C4-2B (cell line): Measurements from ENCODE around the gene MEGF8.

ENCODE experiments used
- H3K27ac ChIP-seq: fragments of 450-650 bp; 2 replicates; pipeline ENCODE4 v1.5.1; 2017
- CTCF ChIP-seq: fragments of 450-650 bp; conservative IDR thresholded peaks from 2 replicates; pipeline ENCODE4 v1.5.1; 2017; ENCODE audit warnings: mild to moderate bottlenecking
- ZFX ChIP-seq: fragments of 450-650 bp; IDR thresholded peaks from 2 replicates; pipeline ENCODE4 v1.6.1; 2017

MEGF8 gene

DNA sequence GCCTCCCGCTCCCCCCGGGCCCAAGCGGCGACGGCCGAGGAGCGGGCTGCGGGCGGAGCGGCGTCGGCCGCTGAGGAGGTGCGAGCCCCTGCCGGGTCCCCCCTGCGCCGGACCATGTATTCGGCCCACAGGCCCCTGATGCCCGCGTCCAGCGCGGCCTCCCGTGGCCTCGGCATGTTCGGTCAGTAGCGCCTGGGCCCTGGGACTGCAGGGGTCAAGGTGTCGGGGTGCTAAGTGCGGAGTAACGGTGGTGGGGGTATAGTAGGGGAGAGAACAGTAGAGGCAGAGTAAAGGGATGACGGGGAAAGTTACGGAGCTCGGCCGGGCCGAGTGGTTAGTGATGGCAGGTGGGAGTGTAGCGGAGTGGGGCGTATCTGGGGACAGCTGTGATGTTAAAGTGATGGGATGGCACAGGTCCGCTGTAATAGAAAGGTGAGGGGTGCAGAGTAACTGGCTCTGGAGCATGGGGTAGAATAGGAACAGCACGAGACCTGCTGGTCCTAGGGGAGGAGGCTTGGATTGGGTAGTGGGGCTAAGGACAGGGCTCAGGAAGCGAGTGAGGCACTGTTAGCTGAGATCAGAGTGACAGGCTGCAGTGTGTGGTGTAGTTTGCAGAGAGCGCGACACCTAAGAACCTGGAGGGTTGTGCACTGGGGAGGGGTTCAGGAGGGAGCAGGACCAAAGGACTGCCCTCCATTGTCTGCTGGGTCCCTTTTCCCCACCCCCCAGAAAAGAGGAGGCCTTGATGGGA lies 40.7 kb upstream of the MEGF8 start:
- TF ChIP-seq CTCF (no peak), ZFX (no peak)
- H3K27ac ChIP-seq = peak overlapping the region; percentile 73

- no peak overlapping the region; the same call in 1 of the 2 replicates for H3K27ac ChIP-seq
- TF ChIP-seq ZFX = no peak
- TF ChIP-seq CTCF = no peak
Measured at GRCh38 chr19:42285541-42285941, 39.9 kb upstream of the MEGF8 start.

DNA sequence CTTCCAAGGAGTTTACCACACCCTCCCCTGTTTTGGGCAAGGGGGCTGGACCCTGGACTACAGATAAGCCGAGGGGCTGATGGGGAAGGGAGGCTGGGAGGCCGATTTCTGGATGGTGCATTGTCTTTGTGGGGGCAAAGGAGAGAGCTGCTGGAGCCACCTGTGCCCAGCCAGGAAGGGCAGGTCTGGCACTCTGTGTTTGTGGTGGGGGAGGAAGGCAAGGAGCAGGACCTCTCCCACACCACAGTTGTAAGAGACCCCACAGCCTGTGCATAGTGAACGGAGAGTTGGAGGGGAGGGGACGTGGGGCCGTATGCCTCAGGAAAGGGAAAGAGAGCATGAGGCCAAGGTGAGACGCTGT lies 39.5 kb upstream of the MEGF8 start:
- no peak for TF ChIP-seq CTCF
- no peak for TF ChIP-seq ZFX
- H3K27ac ChIP-seq = no peak overlapping the region; the same call in 1 of the 2 replicates

GRCh38 chr19:42286349-42287016 lies 39.0 kb upstream of the MEGF8 start:
- H3K27ac ChIP-seq = no peak overlapping the region; the same call in 1 of the 2 replicates
- TF ChIP-seq ZFX = no peak
- TF ChIP-seq CTCF = no peak

DNA sequence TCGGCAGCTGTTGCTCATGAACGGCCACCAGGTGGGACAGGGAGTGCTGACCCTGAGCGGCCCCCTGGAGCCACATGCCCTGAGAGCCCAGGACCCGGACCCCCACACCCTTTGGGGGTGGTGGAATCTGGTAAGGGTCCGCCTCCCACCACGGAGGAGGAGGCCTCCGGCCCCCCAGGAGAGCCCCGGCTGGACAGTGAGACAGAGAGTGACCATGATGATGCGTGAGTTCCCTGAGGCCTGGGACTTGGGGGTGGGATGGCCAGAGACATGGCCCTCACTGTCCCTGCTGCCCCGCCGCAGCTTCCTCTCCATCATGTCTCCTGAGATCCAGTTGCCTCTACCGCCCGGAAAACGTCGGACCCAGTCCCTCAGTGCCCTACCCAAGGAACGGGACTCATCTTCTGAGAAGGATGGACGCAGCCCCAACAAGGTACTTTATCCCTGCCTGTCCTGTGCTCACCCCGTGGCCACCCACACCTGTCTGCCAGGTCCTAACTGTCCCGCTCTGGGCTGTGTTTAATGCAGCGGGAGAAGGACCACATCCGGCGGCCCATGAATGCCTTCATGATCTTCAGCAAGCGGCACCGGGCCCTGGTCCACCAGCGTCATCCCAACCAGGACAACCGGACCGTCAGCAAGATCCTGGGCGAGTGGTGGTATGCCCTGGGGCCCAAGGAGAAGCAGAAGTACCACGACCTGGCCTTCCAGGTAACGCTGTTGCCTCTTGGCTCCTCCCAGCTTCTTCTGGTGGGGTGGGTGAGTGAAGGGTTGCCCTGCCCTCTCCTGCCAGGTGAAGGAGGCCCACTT lies 38.2 kb upstream of the MEGF8 start:
- no peak for TF ChIP-seq ZFX
- no peak for TF ChIP-seq CTCF
- H3K27ac ChIP-seq = no peak overlapping the region

DNA sequence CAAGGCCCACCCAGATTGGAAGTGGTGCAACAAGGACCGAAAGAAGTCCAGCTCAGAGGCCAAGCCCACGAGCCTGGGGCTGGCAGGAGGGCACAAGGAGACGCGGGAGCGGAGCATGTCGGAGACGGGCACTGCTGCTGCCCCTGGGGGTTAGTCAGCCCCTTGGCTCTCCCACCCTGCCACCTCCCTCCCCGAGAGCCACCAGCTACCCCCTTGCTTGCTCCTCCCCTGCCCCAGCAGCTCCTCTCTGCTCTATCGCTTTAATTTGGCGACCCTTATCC lies 37.7 kb upstream of the MEGF8 start:
- no peak for TF ChIP-seq ZFX
- no peak for TF ChIP-seq CTCF
- H3K27ac ChIP-seq = no peak overlapping the region

DNA sequence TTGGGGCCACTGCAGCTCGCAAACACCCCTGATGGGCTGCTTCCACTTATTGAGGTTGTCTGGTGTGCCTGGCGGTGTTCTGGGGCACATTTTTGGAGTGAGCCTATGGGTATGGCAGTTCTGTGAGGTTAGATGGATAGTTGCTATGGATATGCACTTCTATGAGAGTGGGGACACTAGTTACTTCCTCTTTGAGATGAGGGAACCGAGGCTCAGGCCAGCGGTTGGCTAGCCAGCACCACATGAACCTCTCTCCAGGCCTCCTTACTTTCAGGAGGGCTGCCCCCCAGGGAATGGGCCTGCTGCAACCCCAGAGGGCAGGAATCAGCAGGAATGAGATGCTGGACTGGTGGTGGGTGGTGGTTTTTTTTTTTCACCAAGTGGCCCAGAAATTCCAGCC lies 37.0 kb upstream of the MEGF8 start:
- TF ChIP-seq ZFX (no peak), CTCF (no peak)
- H3K27ac ChIP-seq = no peak overlapping the region
